Testis (tissue), 3 donors: ENCODE results near the gene HNRNPU. TPM values are rescaled to one million over a fixed set of nuclear protein-coding genes. Genes with fewer than 3 reads are reported as not detected.

Experiments
- DNase-seq: peaks from one replicate; pipeline ENCODE4 v3.0.0-alpha.2; 2019
- H3K27ac ChIP-seq, 2 donors: fragments of 200-600 bp; sonication (generic); one replicate each; pipeline ENCODE4 v1.5.1; 2019
- H3K27me3 ChIP-seq: fragments of 200-600 bp; sonication (generic); one replicate; pipeline ENCODE4 v1.5.1; 2019
- H3K36me3 ChIP-seq: fragments of 200-600 bp; sonication (generic); one replicate; pipeline ENCODE4 v1.5.1; 2017; ENCODE audit warnings: low read depth; ENCODE audit errors: missing control alignments
- H3K4me1 ChIP-seq: fragments of 200-600 bp; sonication (generic); one replicate; pipeline ENCODE4 v1.5.1; 2019
- H3K4me3 ChIP-seq, 2 donors: fragments of 200-600 bp; sonication (generic); one replicate each; pipeline ENCODE4 v1.5.1; 2017 to 2019
- H3K9me3 ChIP-seq: fragments of 200-600 bp; sonication (generic); one replicate; pipeline ENCODE4 v1.5.1; 2017
- POLR2A ChIP-seq: fragments of 450-650 bp; IDR thresholded peaks from one replicate; pipeline ENCODE4 v1.6.1; 2017; ENCODE audit warnings: antibody characterized with exemption, mild to moderate bottlenecking, moderate library complexity
- WGBS, 2 donors: methylation state at CpG; one replicate each; pipeline ENCODE4 v1.1.5; 2018; 5-methylcytosine and 5-hydroxymethylcytosine counted together
- intact Hi-C: fragments of 100-400 bp; cut with DNase I; formaldehyde crosslinking; loops from one replicate; pipeline ENCODE4 v1.15.1; 2023; ENCODE audit warnings: low total_unique reads
- polyA plus RNA-seq: library from polyadenylated mRNA; stranded (reverse); fragments of 350-450 nt; fragmentation: Illumina TruSeq; extraction: RNeasy Lipid Tissue Mini Kit (QIAGEN cat#74804); gene quantifications from one replicate; pipeline ENCODE4 v1.2.3, GENCODE V29; 2014; ENCODE audit warnings: low read depth, low replicate concordance; ENCODE audit not compliant: insufficient read depth
- total RNA-seq, 2 donors: library from RNA; depleted of rRNA; stranded (reverse); fragments of >200 nt; gene quantifications; one replicate each; pipeline ENCODE4 v1.2.3, GENCODE V29; 2016
- TF ChIP-seq, protein P1 (sequence below), 3 experiments: fragments of 450-650 bp in 2 of 3; fragments of 200-600 bp in 1 of 3; sonication (generic) in 1 of 3; IDR thresholded peaks; one replicate each; pipeline ENCODE4 v1.5.1; 2016 to 2019; ENCODE audit warnings: antibody characterized with exemption in 3 of 3, mild to moderate bottlenecking in 2 of 3, moderate library complexity in 1 of 3

HNRNPU gene
- total and polyA plus RNA-seq, 3 donors from 2014 or later: 303 to 467 (median 378) TPM

DNA sequence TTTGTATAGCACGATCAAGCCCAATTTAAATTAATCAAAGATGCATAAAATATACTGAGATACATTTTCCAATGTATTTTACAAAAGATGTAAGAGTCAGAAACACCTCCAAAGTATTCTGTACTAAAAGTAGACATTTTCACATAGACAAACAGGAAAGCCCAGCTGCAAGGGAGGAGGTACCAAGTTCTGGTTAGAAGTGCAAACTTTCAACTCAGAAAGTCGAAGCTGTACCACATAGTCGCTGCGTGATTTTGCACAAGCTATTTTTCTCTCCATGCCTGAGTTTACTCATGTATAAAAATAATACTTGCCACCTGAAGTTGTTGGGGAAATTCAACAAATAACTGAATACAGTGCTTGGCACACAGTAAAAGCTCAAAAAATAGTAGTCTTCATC is 5.6 kb upstream of the HNRNPU start:
- no peaks in the 10 kb centered on the region for H3K4me1 ChIP-seq
- DNase-seq: no peak
- H3K36me3 ChIP-seq: no peaks in the 10 kb centered on the region
- TF ChIP-seq, protein P1, sequence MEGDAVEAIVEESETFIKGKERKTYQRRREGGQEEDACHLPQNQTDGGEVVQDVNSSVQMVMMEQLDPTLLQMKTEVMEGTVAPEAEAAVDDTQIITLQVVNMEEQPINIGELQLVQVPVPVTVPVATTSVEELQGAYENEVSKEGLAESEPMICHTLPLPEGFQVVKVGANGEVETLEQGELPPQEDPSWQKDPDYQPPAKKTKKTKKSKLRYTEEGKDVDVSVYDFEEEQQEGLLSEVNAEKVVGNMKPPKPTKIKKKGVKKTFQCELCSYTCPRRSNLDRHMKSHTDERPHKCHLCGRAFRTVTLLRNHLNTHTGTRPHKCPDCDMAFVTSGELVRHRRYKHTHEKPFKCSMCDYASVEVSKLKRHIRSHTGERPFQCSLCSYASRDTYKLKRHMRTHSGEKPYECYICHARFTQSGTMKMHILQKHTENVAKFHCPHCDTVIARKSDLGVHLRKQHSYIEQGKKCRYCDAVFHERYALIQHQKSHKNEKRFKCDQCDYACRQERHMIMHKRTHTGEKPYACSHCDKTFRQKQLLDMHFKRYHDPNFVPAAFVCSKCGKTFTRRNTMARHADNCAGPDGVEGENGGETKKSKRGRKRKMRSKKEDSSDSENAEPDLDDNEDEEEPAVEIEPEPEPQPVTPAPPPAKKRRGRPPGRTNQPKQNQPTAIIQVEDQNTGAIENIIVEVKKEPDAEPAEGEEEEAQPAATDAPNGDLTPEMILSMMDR (IDR thresholded peaks at IDR 0.05): no peak
- no peak for TF ChIP-seq POLR2A
- no peak overlapping the region for H3K4me3 ChIP-seq
- no peak overlapping the region for H3K27ac ChIP-seq
- intact Hi-C loops: no loop called here
- 90 to 94% methylated on average over 4 of the region's 4 CpGs for WGBS, 2 donors
- no peaks in the 10 kb centered on the region for H3K9me3 ChIP-seq
- H3K27me3 ChIP-seq: no peaks in the 10 kb centered on the region

DNA sequence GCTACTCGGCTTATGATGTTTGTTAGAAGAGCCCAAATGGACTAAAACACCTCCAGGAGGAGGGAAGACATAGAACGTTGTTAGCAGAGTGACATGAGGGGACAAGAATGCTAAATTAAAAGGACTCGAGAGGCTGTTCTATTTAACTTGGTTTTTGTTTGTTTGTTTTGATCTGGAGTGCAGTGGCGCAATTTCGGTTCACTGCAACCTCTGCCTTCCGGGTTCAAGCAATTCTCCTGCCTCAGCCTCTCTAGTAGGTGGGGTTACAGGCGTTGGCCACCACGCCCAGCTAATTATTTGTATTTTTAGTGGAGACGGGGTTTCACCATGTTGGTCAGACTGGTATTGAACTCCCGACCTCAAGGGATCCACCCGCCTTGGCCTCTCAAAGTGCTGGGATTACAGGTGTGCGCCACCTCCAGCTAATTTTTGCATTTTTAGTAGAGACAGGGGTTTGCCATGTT is 5.1 kb upstream of the HNRNPU start:
- no peak overlapping the region for H3K4me3 ChIP-seq
- intact Hi-C loops: no loop called here
- no peak for DNase-seq
- WGBS, 2 donors: 91 to 93% methylated on average over 12 of the region's 12 CpGs
- H3K36me3 ChIP-seq: no peaks in the 10 kb centered on the region
- no peak overlapping the region for H3K27ac ChIP-seq
- no peaks in the 10 kb centered on the region for H3K27me3 ChIP-seq
- H3K4me1 ChIP-seq: no peaks in the 10 kb centered on the region
- H3K9me3 ChIP-seq: no peaks in the 10 kb centered on the region
- TF ChIP-seq POLR2A: no peak
- TF ChIP-seq, protein P1 (IDR thresholded peaks at IDR 0.05): no peak

DNA sequence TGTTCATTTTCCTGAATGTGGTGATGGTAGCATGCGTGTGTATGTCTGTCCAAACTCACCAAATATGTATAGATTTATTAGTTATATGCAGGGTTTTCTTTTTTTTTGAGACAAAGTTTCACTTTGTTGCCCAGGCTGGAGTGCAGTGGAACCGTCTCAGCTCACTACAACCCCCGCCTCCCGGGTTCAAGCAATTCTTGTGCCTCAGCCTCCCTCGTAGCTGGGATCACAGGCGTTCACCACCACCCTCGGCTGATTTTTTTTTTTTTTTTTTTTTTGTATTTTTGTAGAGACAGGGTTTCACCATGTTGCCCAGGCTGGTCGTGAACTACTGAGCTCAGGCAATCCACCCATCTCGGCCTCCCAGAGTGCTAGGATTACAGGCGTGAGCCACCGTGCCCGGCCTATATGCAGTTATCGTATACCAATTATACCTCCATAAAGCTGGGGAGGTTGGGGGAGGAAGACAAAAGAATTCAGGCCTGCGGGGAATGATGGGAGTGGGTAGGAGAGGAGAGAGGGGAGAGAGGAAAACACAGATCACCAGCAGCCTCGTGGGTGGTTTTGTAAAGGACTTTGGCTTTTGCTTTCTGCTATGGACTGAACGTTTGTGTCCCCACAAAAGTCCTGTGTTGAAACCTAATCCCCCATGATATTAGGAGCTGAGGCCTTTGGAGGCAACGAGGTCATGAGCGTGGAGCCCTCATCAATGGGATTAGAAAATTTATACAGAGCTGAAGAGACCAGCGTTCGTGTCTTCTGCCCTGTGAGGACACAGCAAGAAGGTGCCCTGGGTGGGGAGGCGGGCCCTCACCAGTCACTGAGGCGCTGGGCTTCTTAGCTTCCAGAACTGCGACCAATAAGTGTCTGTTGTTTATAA is 4.4 kb upstream of the HNRNPU start:
- WGBS, 2 donors: 62 to 74% methylated on average over 22 to 23 of the region's 23 CpGs
- intact Hi-C loops: no loop called here
- TF ChIP-seq, protein P1 (IDR thresholded peaks at IDR 0.05): no peak
- TF ChIP-seq POLR2A: no peak
- no peak overlapping the region for H3K27ac ChIP-seq
- H3K4me1 ChIP-seq: no peaks in the 10 kb centered on the region
- no peak for DNase-seq
- no peak overlapping the region for H3K4me3 ChIP-seq
- no peaks in the 10 kb centered on the region for H3K9me3 ChIP-seq
- no peaks in the 10 kb centered on the region for H3K36me3 ChIP-seq
- no peaks in the 10 kb centered on the region for H3K27me3 ChIP-seq

DNA sequence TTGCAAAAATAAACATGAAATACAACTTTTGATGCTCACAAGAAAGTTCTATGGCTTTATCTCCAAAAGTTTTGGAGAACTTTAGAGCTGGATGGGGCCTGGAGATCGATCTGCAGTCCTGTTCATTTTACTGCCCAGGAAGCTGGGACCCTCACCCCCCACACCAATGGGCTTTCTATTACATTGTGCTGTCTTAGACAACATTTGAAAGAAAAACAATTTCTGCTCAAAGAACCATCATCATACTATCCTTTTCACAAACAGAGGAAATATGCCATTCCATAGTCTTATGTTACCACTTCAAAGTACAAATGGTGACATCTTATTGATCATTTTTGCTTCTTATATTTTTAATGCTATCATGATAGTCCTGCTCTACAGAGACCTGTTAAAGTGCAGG is 2.0 kb upstream of the HNRNPU start:
- Histone ChIP-seq H3K27me3 (no peaks in the 10 kb centered on the region), H3K27ac (no peak overlapping the region), H3K4me1 (no peaks in the 10 kb centered on the region), H3K9me3 (no peaks in the 10 kb centered on the region), H3K36me3 (no peaks in the 10 kb centered on the region), H3K4me3 (no peak overlapping the region)
- WGBS, 2 donors: 46 to 62% methylated on average over 1 of the region's 1 CpG
- no peak for TF ChIP-seq POLR2A
- TF ChIP-seq, protein P1 (IDR thresholded peaks at IDR 0.05): no peak
- intact Hi-C loops: no loop called here
- DNase-seq: no peak
